Natural killer cell treated with Interleukin-12 subunit alpha and Interleukin-12 subunit beta and Interleukin-15 and Interleukin-18, amount 100 ng/mL, for 72 hours (primary cell): ENCODE results near the gene GRB2. TPM values are rescaled to one million over a fixed set of nuclear protein-coding genes. Genes with fewer than 3 reads are reported as not detected.
"Not testable (repeated sequence)": the region's sequence is repeated elsewhere in the genome, so short reads cannot be mapped to it uniquely, and the experiment has no call there.

Source experiments
- ATAC-seq, 2 donors: fragments of 150-1000 bp; cut with Tn5 transposase in 1 of 2; sonication (Bioruptor Pico), chemical (Tn5 transposase) in 1 of 2; 2 replicates each; pipeline ENCODE4 v1.10.0; 2021
- DNase-seq: peaks from one replicate; pipeline ENCODE4 v3.0.0; 2022; ENCODE audit warnings: low spot score
- H3K27ac Mint-ChIP-seq, 2 donors: 1 replicate in 1 of 2; 2 replicates in 1 of 2; pipeline ENCODE4 v1.8.0; 2022; ENCODE audit warnings: mixed read lengths in 2 of 2, mild to moderate bottlenecking in 1 of 2, moderate library complexity in 1 of 2
- H3K27me3 Mint-ChIP-seq, 2 donors: 1 replicate in 1 of 2; 2 replicates in 1 of 2; pipeline ENCODE4 v1.8.0; 2022; ENCODE audit warnings: mixed read lengths in 2 of 2
- H3K36me3 Mint-ChIP-seq: one replicate; pipeline ENCODE4 v1.8.0; 2022; ENCODE audit warnings: mixed read lengths
- H3K4me1 Mint-ChIP-seq, 2 donors: 1 replicate in 1 of 2; 2 replicates in 1 of 2; pipeline ENCODE4 v1.8.0; 2022; ENCODE audit warnings: low read depth in 2 of 2, mixed read lengths in 2 of 2, mild to moderate bottlenecking in 1 of 2
- H3K4me3 Mint-ChIP-seq: one replicate; pipeline ENCODE4 v1.8.0; 2022; ENCODE audit warnings: mixed read lengths
- H3K9me3 Mint-ChIP-seq: 2 replicates; pipeline ENCODE4 v1.8.0; 2022; ENCODE audit warnings: mixed read lengths
- total RNA-seq, 2 donors: library from RNA; stranded (reverse); gene quantifications; one replicate each; pipeline ENCODE4 v1.2.3, GENCODE V29; 2022

The GRB2 gene
- total RNA-seq, 2 donors from 2014 or later: 198 to 235 TPM

GRCh38 chr17:75301502-75302206, 103.8 kb downstream of the GRB2 start:
- peaks cover 2 to 7% of the 10 kb centered on the region in 2 donors for H3K4me1 Mint-ChIP-seq
- DNase-seq (no peak), ATAC-seq (no peak)
- H3K27ac Mint-ChIP-seq: no peak overlapping the region
- H3K36me3 Mint-ChIP-seq: no peaks in the 10 kb centered on the region
- H3K4me3 Mint-ChIP-seq: no peak overlapping the region
- no peaks in the 10 kb centered on the region for H3K9me3 Mint-ChIP-seq
- H3K27me3 Mint-ChIP-seq: no peaks in the 10 kb centered on the region

- peak overlapping the region; percentile 12 to 26 for H3K27ac Mint-ChIP-seq
- H3K4me1 Mint-ChIP-seq: peaks cover 2 to 7% of the 10 kb centered on the region in 2 donors
- DNase-seq (no peak), ATAC-seq (peak in 1 of 2 donors; percentile 17)
- no peaks in the 10 kb centered on the region for H3K36me3 Mint-ChIP-seq
- H3K9me3 Mint-ChIP-seq: no peaks in the 10 kb centered on the region
- H3K4me3 Mint-ChIP-seq: no peak overlapping the region
- no peaks in the 10 kb centered on the region for H3K27me3 Mint-ChIP-seq
Observed at GRCh38 chr17:75301049-75301448, 104.4 kb downstream of the GRB2 start.

GRCh38 chr17:75300280-75300679, 105.2 kb downstream of the GRB2 start:
- DNase-seq (no peak), ATAC-seq (no peak)
- H3K27ac Mint-ChIP-seq: peak overlapping the region in 1 of 2 donors; percentile 26
- H3K9me3 Mint-ChIP-seq: no peaks in the 10 kb centered on the region
- H3K27me3 Mint-ChIP-seq: no peaks in the 10 kb centered on the region
- peaks cover 4 to 14% of the 10 kb centered on the region in 2 donors for H3K4me1 Mint-ChIP-seq
- no peak overlapping the region for H3K4me3 Mint-ChIP-seq
- H3K36me3 Mint-ChIP-seq: no peaks in the 10 kb centered on the region

- ATAC-seq (peak; percentile 88 to 91), DNase-seq (peak; percentile 65)
- Mint-ChIP-seq H3K4me3 (peak overlapping the region; percentile 81), H3K27ac (peak overlapping the region; percentile 87 to 94), H3K4me1 (peaks cover 9 to 22% of the 10 kb centered on the region in 2 donors), H3K9me3 (no peaks in the 10 kb centered on the region), H3K27me3 (no peaks in the 10 kb centered on the region), H3K36me3 (no peaks in the 10 kb centered on the region)
Observed at GRCh38 chr17:75295201-75296158, 110.0 kb downstream of the GRB2 start.

- H3K27ac Mint-ChIP-seq: peak overlapping the region in 1 of 2 donors; percentile 51
- not testable (repeated sequence) for H3K36me3 Mint-ChIP-seq, ATAC-seq
Observed at GRCh38 chr17:75292810-75293448, 112.5 kb downstream of the GRB2 start.

GRCh38 chr17:75289832-75290337, 115.6 kb downstream of the GRB2 start:
- H3K27ac Mint-ChIP-seq: peak overlapping the region; percentile 99
- H3K4me1 Mint-ChIP-seq: peaks cover 15 to 18% of the 10 kb centered on the region in 2 donors
- H3K27me3 Mint-ChIP-seq: no peaks in the 10 kb centered on the region
- no peaks in the 10 kb centered on the region for H3K9me3 Mint-ChIP-seq
- H3K4me3 Mint-ChIP-seq: peak overlapping the region; percentile 99
- peak; percentile 67 for DNase-seq
- peaks cover 5% of the 10 kb centered on the region for H3K36me3 Mint-ChIP-seq
- peak; percentile 25 to 35 for ATAC-seq

More at GRCh38 chr17:75292810-75293448, 112.5 kb downstream of the GRB2 start:
- not testable (repeated sequence) for H3K4me3 Mint-ChIP-seq, H3K27me3 Mint-ChIP-seq, DNase-seq, H3K9me3 Mint-ChIP-seq
- peaks cover 22 to 31% of the 10 kb centered on the region in 2 donors for H3K4me1 Mint-ChIP-seq

GRCh38 chr17:75289115-75289831, 116.2 kb downstream of the GRB2 start, which contains the start of gene SLC25A19:
Gene SLC25A19, minus strand, starts transcription at chr17:75289433. Its CDS starts 2,669 bp downstream, at chr17:75286764.
- Mint-ChIP-seq H3K27me3 (no peaks in the 10 kb centered on the region), H3K4me3 (peak within 1 kb of the TSS; percentile 99), H3K9me3 (no peaks in the 10 kb centered on the region), H3K36me3 (peaks cover 5% of the 10 kb centered on the region), H3K4me1 (peaks cover 15 to 18% of the 10 kb centered on the region in 2 donors), H3K27ac (peak within 1 kb of the TSS; percentile 99)
- peak; percentile 98 to 99 for ATAC-seq
- peak; percentile 97 for DNase-seq

GRCh38 chr17:75288770-75289114, 116.7 kb downstream of the GRB2 start:
- Mint-ChIP-seq H3K4me3 (peak overlapping the region; percentile 99), H3K27ac (peak overlapping the region; percentile 99), H3K4me1 (peaks cover 15 to 18% of the 10 kb centered on the region in 2 donors), H3K27me3 (no peaks in the 10 kb centered on the region), H3K9me3 (no peaks in the 10 kb centered on the region), H3K36me3 (peaks cover 5% of the 10 kb centered on the region)
- DNase-seq: no peak
- peak; percentile 1 to 22 for ATAC-seq

GRCh38 chr17:75288359-75288758, 117.1 kb downstream of the GRB2 start:
- H3K4me3 Mint-ChIP-seq: peak overlapping the region; percentile 99
- no peak for DNase-seq
- H3K9me3 Mint-ChIP-seq: no peaks in the 10 kb centered on the region
- no peak for ATAC-seq
- peaks cover 5% of the 10 kb centered on the region for H3K36me3 Mint-ChIP-seq
- peak overlapping the region; percentile 99 for H3K27ac Mint-ChIP-seq
- H3K27me3 Mint-ChIP-seq: no peaks in the 10 kb centered on the region
- H3K4me1 Mint-ChIP-seq: peaks cover 15 to 18% of the 10 kb centered on the region in 2 donors

- DNase-seq (no peak), ATAC-seq (no peak)
- H3K4me1 Mint-ChIP-seq: peaks cover 15 to 18% of the 10 kb centered on the region in 2 donors
- peaks cover 5% of the 10 kb centered on the region for H3K36me3 Mint-ChIP-seq
- H3K27me3 Mint-ChIP-seq: no peaks in the 10 kb centered on the region
- no peaks in the 10 kb centered on the region for H3K9me3 Mint-ChIP-seq
- peak overlapping the region; percentile 34 for H3K4me3 Mint-ChIP-seq
- no peak overlapping the region for H3K27ac Mint-ChIP-seq
Observed at GRCh38 chr17:75287221-75287620, 118.3 kb downstream of the GRB2 start.

GRCh38 chr17:75285123-75285522, 120.4 kb downstream of the GRB2 start:
- DNase-seq (no peak), ATAC-seq (no peak)
- H3K36me3 Mint-ChIP-seq: peaks cover 5% of the 10 kb centered on the region
- H3K4me1 Mint-ChIP-seq: peaks cover 12 to 14% of the 10 kb centered on the region in 2 donors
- H3K27me3 Mint-ChIP-seq: no peaks in the 10 kb centered on the region
- H3K9me3 Mint-ChIP-seq: no peaks in the 10 kb centered on the region
- no peak overlapping the region for H3K27ac Mint-ChIP-seq
- no peak overlapping the region for H3K4me3 Mint-ChIP-seq

- not testable (repeated sequence) for H3K9me3 Mint-ChIP-seq, H3K36me3 Mint-ChIP-seq, ATAC-seq
Observed at GRCh38 chr17:75280189-75280588, 125.3 kb downstream of the GRB2 start.

GRCh38 chr17:75277664-75278071, 127.8 kb downstream of the GRB2 start:
- ATAC-seq: no peak
- no peaks in the 10 kb centered on the region for H3K9me3 Mint-ChIP-seq
- H3K4me1 Mint-ChIP-seq: peaks cover 2 to 9% of the 10 kb centered on the region in 2 donors
- no peaks in the 10 kb centered on the region for H3K27me3 Mint-ChIP-seq
- no peak overlapping the region for H3K4me3 Mint-ChIP-seq
- no peak overlapping the region for H3K27ac Mint-ChIP-seq
- DNase-seq: no peak
- H3K36me3 Mint-ChIP-seq: peaks cover 4% of the 10 kb centered on the region

More at GRCh38 chr17:75280189-75280588, 125.3 kb downstream of the GRB2 start:
- not testable (repeated sequence) for H3K4me3 Mint-ChIP-seq, DNase-seq, H3K27me3 Mint-ChIP-seq, H3K4me1 Mint-ChIP-seq, H3K27ac Mint-ChIP-seq
